Nephron progenitor cell (in vitro differentiated cells): Measurements from ENCODE around the gene SLC6A7.

Experiments used
- DNase-seq: peaks from one replicate; pipeline ENCODE4 v3.0.0; 2021
- H3K27ac Mint-ChIP-seq: 2 replicates; pipeline ENCODE4 v1.8.0; 2021; ENCODE audit warnings: mild to moderate bottlenecking, moderate library complexity, mixed read lengths
- H3K27me3 Mint-ChIP-seq: 2 replicates; pipeline ENCODE4 v1.8.0; 2021; ENCODE audit warnings: mild to moderate bottlenecking, low read depth, mixed read lengths; ENCODE audit not compliant: poor library complexity
- H3K36me3 Mint-ChIP-seq: 2 replicates; pipeline ENCODE4 v1.8.0; 2021; ENCODE audit warnings: low read depth, mixed read lengths
- H3K4me1 Mint-ChIP-seq: 2 replicates; pipeline ENCODE4 v1.8.0; 2021; ENCODE audit warnings: mixed read lengths
- H3K4me3 Mint-ChIP-seq: 2 replicates; pipeline ENCODE4 v1.8.0; 2021; ENCODE audit warnings: mild to moderate bottlenecking, moderate library complexity, mixed read lengths
- H3K9me3 Mint-ChIP-seq: 2 replicates; pipeline ENCODE4 v1.8.0; 2021; ENCODE audit warnings: mild to moderate bottlenecking, moderate library complexity, mixed read lengths
- TF ChIP-seq, protein P1 (sequence below): fragments of 200-600 bp; sonication (generic); IDR thresholded peaks from 2 replicates; pipeline ENCODE4 v1.5.0; 2021; ENCODE audit warnings: antibody characterized with exemption

Gene SLC6A7

GRCh38 chr5:150239099-150239793 is 49.4 kb downstream of the SLC6A7 start:
- TF ChIP-seq, protein P1, sequence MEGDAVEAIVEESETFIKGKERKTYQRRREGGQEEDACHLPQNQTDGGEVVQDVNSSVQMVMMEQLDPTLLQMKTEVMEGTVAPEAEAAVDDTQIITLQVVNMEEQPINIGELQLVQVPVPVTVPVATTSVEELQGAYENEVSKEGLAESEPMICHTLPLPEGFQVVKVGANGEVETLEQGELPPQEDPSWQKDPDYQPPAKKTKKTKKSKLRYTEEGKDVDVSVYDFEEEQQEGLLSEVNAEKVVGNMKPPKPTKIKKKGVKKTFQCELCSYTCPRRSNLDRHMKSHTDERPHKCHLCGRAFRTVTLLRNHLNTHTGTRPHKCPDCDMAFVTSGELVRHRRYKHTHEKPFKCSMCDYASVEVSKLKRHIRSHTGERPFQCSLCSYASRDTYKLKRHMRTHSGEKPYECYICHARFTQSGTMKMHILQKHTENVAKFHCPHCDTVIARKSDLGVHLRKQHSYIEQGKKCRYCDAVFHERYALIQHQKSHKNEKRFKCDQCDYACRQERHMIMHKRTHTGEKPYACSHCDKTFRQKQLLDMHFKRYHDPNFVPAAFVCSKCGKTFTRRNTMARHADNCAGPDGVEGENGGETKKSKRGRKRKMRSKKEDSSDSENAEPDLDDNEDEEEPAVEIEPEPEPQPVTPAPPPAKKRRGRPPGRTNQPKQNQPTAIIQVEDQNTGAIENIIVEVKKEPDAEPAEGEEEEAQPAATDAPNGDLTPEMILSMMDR: no peak
- H3K4me3 Mint-ChIP-seq: no peak overlapping the region

GRCh38 chr5:150239794-150240122 is 49.9 kb downstream of the SLC6A7 start:
- TF ChIP-seq, protein P1: no peak
- no peaks in the 10 kb centered on the region for H3K36me3 Mint-ChIP-seq
- no peaks in the 10 kb centered on the region for H3K27me3 Mint-ChIP-seq
- H3K4me3 Mint-ChIP-seq: no peak overlapping the region
- no peak for DNase-seq
- no peaks in the 10 kb centered on the region for H3K9me3 Mint-ChIP-seq
- H3K27ac Mint-ChIP-seq: peak overlapping the region; percentile 36
- H3K4me1 Mint-ChIP-seq: peaks cover 45% of the 10 kb centered on the region

More at GRCh38 chr5:150239099-150239793, 49.4 kb downstream of the SLC6A7 start:
- Mint-ChIP-seq H3K9me3 (no peaks in the 10 kb centered on the region), H3K36me3 (no peaks in the 10 kb centered on the region), H3K4me1 (peaks cover 41% of the 10 kb centered on the region), H3K27ac (peak overlapping the region; percentile 36), H3K27me3 (no peaks in the 10 kb centered on the region)
- DNase-seq: no peak

DNA sequence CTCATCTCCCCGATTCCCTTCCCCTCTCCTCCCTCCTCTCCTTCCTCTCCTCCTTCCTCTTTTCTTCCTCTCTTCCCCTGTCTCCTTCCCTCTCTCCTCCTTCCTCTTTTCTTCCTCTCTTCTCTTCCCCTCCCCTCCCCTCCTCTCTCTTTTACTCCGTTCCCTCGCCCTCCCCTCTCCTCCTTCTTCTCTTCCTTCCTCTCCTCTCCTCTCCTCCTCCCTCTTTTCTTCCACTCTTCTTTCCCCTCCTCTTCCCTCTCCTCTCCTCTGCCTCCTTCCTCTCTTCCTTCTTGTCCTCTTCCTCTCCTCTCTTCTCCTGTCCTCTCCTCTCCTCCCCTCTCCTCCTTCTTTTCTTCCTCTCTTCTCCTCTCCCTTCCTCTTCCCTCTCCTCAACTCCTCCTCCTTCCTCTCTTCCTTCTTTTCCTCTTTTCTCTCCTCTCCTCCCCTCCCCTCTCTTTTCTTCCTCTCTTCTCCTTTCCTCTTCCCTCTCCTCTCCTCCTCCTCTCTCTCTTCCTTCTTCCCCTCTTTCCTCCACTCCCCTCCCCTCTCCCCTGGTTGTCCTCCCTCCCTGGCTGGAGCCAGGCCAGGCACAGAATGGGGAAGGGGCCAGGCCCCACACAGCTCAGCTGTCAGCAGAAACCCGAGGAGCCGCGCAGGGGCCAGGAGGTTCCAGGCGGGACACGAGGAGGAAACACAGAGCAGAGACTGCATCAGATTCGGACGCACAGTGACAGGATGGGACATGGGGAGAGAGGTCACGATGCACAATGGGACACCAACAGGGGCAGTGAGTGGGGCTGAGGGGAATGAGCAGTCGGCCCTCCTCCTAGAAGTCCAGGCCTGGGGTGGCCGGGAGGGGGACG is 51.7 kb downstream of the SLC6A7 start:
- Mint-ChIP-seq H3K27ac (peak overlapping the region; percentile 92), H3K4me3 (peak overlapping the region; percentile 46), H3K9me3 (no peaks in the 10 kb centered on the region)

DNA sequence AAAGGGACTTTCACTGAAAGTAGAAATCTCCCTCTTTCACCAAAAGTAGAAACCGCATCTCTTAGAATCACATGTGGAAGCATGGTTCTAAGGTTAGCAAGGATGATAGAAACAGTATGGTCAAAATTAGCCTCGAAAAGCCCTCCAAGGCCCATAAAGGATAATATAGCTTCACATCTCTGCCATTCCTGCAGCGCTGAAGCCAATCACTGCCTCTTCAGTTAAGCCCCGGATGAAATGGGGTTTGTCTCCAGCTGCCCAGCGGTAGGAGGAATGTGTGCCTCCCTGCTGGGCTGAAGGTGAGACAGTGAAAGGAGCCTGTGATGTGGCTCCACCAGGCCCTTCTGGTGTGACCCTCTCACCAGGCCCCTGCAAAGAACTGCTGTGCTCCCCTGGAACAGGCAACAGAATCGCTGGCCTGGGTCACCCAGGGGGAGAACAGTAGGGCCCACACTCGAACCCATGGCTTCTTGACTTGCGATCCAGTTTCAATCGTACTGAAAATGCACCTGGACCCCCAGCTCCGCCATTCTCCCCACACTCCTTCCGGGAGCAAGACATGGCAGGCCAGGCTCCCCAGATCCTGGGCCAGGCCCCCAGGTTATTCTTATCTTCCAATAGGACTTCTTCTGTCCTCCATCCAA is 52.5 kb downstream of the SLC6A7 start:
- Mint-ChIP-seq H3K27me3 (no peaks in the 10 kb centered on the region), H3K9me3 (no peaks in the 10 kb centered on the region), H3K4me1 (peaks cover 56% of the 10 kb centered on the region), H3K27ac (no peak overlapping the region), H3K36me3 (no peaks in the 10 kb centered on the region), H3K4me3 (no peak overlapping the region)
- TF ChIP-seq, protein P1: no peak
- DNase-seq: no peak

More for the DNA sequence above, 51.7 kb downstream of the SLC6A7 start:
- TF ChIP-seq, protein P1: no peak
- Mint-ChIP-seq H3K4me1 (peaks cover 50% of the 10 kb centered on the region), H3K27me3 (no peaks in the 10 kb centered on the region), H3K36me3 (no peaks in the 10 kb centered on the region)
- peak; percentile 38 for DNase-seq

GRCh38 chr5:150243590-150243989 is 53.7 kb downstream of the SLC6A7 start:
- peaks cover 56% of the 10 kb centered on the region for H3K4me1 Mint-ChIP-seq
- no peaks in the 10 kb centered on the region for H3K27me3 Mint-ChIP-seq
- TF ChIP-seq, protein P1: no peak
- no peak overlapping the region for H3K27ac Mint-ChIP-seq
- no peaks in the 10 kb centered on the region for H3K9me3 Mint-ChIP-seq
- no peaks in the 10 kb centered on the region for H3K36me3 Mint-ChIP-seq
- no peak for DNase-seq
- H3K4me3 Mint-ChIP-seq: no peak overlapping the region
